Activated CD8-positive, alpha-beta memory T cell treated with anti-CD3 and anti-CD28 coated beads for 4 hours (primary cell): Measurements from ENCODE around the gene ZRANB3.
"Not testable (repeated sequence)": the region's sequence is repeated elsewhere in the genome, so short reads cannot be mapped to it uniquely, and the experiment has no call there.

Experiments used
- DNase-seq, 2 donors: peaks; one replicate each; pipeline ENCODE4 v3.0.0-alpha.2; 2020; ENCODE audit warnings: low read depth in 2 of 2

Gene ZRANB3

GRCh38 chr2:135327146-135327545 is 203.9 kb downstream of the ZRANB3 start:
- DNase-seq: no peak

GRCh38 chr2:135320465-135321355 is 210.3 kb downstream of the ZRANB3 start:
- no peak for DNase-seq

GRCh38 chr2:135318808-135319207 is 212.2 kb downstream of the ZRANB3 start:
- no peak for DNase-seq

- DNase-seq: no peak
Measured at GRCh38 chr2:135317375-135317774, 213.6 kb downstream of the ZRANB3 start.

DNA sequence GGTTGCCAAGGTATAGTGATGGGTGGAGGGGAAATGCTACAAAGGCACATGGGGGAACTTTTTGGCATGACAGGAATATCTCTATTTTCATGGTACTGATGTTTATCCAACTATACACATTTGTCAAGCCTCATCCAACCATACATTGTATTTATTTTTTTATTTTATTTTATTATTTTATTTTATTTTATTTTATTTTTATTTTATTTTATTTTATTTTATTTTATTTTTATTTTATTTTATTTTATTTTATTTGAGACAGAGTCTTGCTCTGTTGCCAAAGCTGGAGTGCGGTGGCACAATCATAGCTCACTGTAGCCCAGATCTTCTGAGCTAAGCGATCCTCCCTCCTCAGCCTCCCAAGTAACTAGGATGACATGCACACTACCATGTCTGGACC is 219.1 kb downstream of the ZRANB3 start:
- no peak for DNase-seq

DNA sequence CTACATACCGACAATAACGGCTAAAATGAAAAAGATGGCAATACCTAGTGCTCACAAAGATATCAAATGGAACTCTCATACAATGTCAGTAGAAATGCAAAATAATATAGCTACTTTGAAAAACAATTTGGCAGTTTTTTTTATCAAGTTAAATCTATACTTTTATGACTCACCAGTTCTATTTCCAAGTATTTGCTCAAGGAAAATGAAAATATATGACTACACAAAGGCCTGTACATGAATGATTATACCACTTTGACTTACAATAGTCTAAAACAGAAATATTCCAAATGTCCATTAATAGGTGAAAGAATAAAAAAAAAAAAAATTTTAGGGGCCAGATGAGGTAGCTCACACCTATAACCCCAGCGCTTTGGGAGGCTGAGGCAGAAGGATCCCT is 219.8 kb downstream of the ZRANB3 start:
- no peak for DNase-seq

- DNase-seq: no peak
Measured at GRCh38 chr2:135304694-135305093, 226.3 kb downstream of the ZRANB3 start.

- no peak for DNase-seq
Measured at GRCh38 chr2:135299658-135300244, 231.3 kb downstream of the ZRANB3 start.

GRCh38 chr2:135299165-135299564 is 231.9 kb downstream of the ZRANB3 start:
- DNase-seq: no peak

- not testable (repeated sequence) for DNase-seq
Measured at GRCh38 chr2:135287121-135287520, 243.9 kb downstream of the ZRANB3 start.

- DNase-seq: no peak
Measured at GRCh38 chr2:135285391-135285790, 245.6 kb downstream of the ZRANB3 start.

- no peak for DNase-seq
Measured at GRCh38 chr2:135281379-135281778, 249.6 kb downstream of the ZRANB3 start.

DNA sequence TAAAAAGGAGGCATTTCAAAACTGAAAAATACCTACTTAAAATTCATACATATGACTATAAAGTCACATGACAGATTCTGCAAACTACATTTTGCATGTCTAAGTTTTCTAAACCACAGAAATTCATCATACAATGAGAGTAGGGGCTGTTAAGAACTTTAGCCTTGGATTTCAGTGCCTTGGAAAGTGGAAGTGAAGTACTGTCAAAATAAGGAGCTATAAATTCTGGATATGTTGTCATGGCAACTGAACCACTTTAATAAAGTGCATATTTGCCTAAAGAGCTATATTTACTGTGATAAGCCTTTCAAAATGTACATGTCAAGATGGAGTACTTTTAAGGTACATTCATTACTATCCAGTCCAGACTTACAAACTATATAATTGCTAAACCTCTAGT is 251.8 kb downstream of the ZRANB3 start:
- DNase-seq: no peak

GRCh38 chr2:135276525-135276924 is 254.5 kb downstream of the ZRANB3 start:
- DNase-seq: no peak

- DNase-seq: no peak
Measured at GRCh38 chr2:135271006-135271405, 260.0 kb downstream of the ZRANB3 start.

- no peak for DNase-seq
Measured at GRCh38 chr2:135265960-135266490, 265.0 kb downstream of the ZRANB3 start.

GRCh38 chr2:135259123-135259522 is 271.9 kb downstream of the ZRANB3 start:
- DNase-seq: no peak

GRCh38 chr2:135258193-135258592 is 272.8 kb downstream of the ZRANB3 start:
- DNase-seq: no peak

GRCh38 chr2:135257383-135258090 is 273.5 kb downstream of the ZRANB3 start:
- no peak for DNase-seq

DNA sequence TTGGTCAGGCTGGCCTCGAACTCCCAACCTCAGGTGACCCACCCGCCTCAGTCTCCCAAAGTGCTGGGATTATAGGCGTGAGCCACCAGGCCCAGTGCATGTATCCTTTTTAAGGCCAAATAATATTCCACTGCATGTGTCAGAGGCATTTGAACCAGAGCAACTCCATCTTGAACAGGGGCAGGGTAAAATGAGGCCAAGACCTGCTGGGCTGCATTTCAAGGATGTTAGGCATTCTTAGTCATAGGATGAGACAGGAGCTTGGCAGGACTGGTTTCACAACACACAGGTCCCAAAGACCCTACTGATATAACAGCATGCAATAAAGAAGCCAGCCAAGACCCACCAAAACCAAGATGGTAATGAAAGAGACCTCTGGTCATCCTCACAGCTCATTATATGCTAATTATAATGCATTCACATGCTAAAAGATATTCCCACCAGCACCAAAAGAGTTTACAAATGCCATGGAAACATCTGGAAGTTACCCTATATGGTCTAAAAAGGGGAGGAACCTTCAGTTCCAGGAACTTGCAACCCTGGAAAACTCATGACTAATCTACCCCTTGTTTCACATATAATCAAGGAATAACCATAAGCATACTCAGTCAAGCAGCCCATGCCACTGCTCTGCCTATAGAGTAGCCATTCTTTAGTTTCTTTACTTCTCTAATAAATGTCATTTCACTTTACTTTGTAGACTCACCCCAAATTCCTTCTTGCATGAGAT is 274.3 kb downstream of the ZRANB3 start:
- no peak for DNase-seq

DNA sequence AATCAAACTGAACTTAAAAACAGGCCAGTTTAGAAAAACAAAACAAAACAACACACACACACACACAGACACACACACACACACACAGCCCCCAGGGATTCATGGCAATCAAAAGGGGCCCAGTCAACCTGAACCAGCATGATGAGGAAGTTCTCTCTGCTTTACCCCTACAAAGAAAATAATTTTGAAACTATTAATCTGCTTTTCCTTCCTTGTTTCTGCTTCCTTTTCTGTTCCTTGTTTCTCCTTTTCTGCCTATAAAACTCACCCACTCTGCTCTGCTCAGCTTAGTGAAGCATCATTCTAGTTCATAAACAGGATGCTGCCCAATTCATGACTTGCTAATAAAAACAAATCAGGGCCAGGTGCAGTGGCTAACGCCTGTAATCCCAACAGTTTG is 275.8 kb downstream of the ZRANB3 start:
- DNase-seq: no peak
